ENCODE results near the gene TNMD. TPM values are rescaled to one million over a fixed set of nuclear protein-coding genes. Genes with fewer than 3 reads are reported as not detected.
A peak's percentile ranks its signal among the peaks of the same experiment; 100 is the strongest.

The TNMD gene
- total RNA-seq, 8 experiments from 2014 or later: 0.11 to 3.8 (median 0.50) TPM; not detected in 3

DNA sequence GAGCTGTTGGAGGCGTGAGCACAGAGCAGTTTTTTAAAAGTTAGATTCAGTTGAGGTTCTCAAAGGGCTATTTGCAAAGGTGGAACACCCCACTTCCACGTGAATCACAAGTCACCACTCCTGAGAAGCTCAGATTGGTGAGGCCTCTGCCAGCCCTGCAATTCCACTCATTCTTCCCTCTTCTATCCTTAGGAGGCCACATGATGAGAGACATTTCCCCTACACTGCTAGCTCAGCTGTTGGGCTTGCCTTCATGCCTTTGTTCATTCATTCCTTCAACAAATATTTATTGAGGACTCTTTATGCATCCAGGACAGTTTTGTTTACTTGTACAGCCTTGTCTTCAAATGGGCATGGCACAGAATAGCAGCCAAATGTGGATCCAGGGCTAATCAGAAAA lies 63.0 kb downstream of the TNMD start:
- WGBS, 10 experiments: 0 to 100% (median 39%) methylated on average over 1 to 2 of the region's 2 CpGs; no CpG with 5 or more reads in 7 of the 10 experiments
- no peak overlapping the region for H3K27ac ChIP-seq
- peak in 2 of 8 experiments; percentile 18 to 65 for ATAC-seq (replicated peaks in 6 of 8)

DNA sequence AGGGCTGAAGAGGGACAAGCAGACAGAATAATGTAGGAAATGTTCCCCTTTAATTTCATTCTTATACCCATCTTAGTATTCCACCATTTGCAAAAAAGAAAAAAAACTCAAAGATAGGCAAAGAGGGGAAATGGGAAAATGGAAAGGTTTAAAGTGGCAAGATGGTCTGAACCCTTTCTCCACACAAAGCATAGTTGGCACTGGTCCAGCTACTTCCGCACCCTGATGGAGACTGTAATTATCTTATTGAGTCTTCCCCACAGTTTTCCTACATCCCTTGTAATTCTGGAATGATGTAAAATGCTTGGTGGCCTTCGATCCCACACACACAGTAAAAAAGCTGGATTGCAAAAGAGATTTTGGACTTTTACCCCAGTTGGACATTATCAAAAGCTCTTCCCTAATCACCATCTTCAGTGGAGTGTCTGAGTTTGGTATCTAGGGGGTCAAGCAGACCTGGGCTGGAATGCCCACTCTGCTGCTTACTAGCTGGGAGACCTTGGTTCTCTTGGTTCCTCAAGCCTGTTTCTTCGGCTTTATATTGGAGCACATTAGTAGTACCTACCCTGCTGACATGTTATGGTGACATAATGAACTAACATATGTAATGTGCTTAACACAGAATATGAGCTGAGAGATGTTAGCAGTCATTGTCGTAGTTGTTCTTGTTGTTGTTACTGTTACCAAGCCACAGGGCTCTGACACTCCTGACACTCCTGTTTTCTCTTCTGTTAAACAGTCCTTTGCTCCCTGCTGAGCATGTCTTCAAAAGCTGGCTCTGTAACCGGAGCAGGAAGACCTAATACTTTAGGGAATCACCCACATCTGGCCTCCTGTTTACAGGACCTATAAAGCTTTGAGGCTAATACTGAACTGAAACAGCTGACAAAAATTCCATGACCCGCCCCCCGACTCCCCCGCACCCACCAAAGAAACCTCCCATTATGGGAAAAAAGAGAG lies 64.0 kb downstream of the TNMD start:
- in situ Hi-C loops (cut with MboI; ENCODE audit: low pct_unique_long_range_greater_than_20kb in 2 of 9, low sequenced_read_pairs in 9 of 9, unreplicated experiment in 9 of 9): no loop called here
- WGBS, 10 experiments: 0 to 92% (median 44%) methylated on average over 1 to 5 of the region's 8 CpGs; no CpG with 5 or more reads in 1 of the 10 experiments
- ATAC-seq (replicated peaks in 6 of 8): peak in 3 of 8 experiments; percentile 13 to 38 (median 31)
- Histone ChIP-seq H3K27ac (no peak overlapping the region), H3K4me1 (replicated peaks in 1 of 2) (no peaks in the 10 kb centered on the region), H3K4me3 (no peak overlapping the region)

More for the DNA sequence above, 63.0 kb downstream of the TNMD start:
- Histone ChIP-seq H3K4me1 (replicated peaks in 1 of 2) (no peaks in the 10 kb centered on the region), H3K4me3 (no peak overlapping the region)
- in situ Hi-C loops (cut with MboI; ENCODE audit: low pct_unique_long_range_greater_than_20kb in 2 of 9, low sequenced_read_pairs in 9 of 9, unreplicated experiment in 9 of 9): no loop called here

Other genes with a start within 250 kb of the TNMD start
- gene PCDH19, start 174.7 kb upstream of the TNMD start, total RNA-seq: 10 to 100 TPM in 4 of 8 experiments, 1 to 10 TPM in 2, under 1 TPM in 2; 0.20 to 11.2 (median 9.1) TPM
- gene TSPAN6, start 51.9 kb downstream of the TNMD start, total RNA-seq: 10 to 100 TPM; 20.1 to 65.0 (median 31.5) TPM
- 10 to 100 TPM in 2 of 8 experiments, 1 to 10 TPM in 2, under 1 TPM in 3, not detected in 1; 0.05 to 26.9 (median 6.6) TPM for gene SRPX2, start 59.3 kb downstream of the TNMD start, total RNA-seq
- gene SYTL4, start 147.2 kb downstream of the TNMD start, total RNA-seq: 10 to 100 TPM in 3 of 8 experiments, 1 to 10 TPM in 2, under 1 TPM in 3; 0.22 to 20.7 (median 3.2) TPM
- 10 to 100 TPM; 10.1 to 28.0 (median 17.5) TPM for gene CSTF2, start 235.5 kb downstream of the TNMD start, total RNA-seq